H9 (cell line): Measurements from ENCODE around the gene NANOS2. TPM values are rescaled to one million over a fixed set of nuclear protein-coding genes. Genes with fewer than 3 reads are reported as not detected.
"Not testable (repeated sequence)": the region's sequence is repeated elsewhere in the genome, so short reads cannot be mapped to it uniquely, and the experiment has no call there.

Source experiments
- DNase-seq: peaks from one replicate; pipeline ENCODE4 v3.0.0-alpha.2; 2017
- H2AFZ ChIP-seq: one replicate; pipeline ENCODE4 v1.6.1; 2013; ENCODE audit warnings: mild to moderate bottlenecking, low read length, control low read depth, moderate library complexity
- H2AK5ac ChIP-seq: 2 replicates; pipeline ENCODE4 v1.6.1; 2013; ENCODE audit warnings: low read length, control low read depth, mixed read lengths; ENCODE audit not compliant: insufficient read length
- H2BK120ac ChIP-seq: one replicate; pipeline ENCODE4 v1.6.1; 2013; ENCODE audit warnings: low read depth, mild to moderate bottlenecking, low read length, control low read depth, inconsistent platforms; ENCODE audit not compliant: poor library complexity, severe bottlenecking
- H2BK12ac ChIP-seq: 2 replicates; pipeline ENCODE4 v1.6.1; 2013; ENCODE audit warnings: low read length, control low read depth, mixed read lengths, low read depth; ENCODE audit not compliant: insufficient read length
- H2BK15ac ChIP-seq: 2 replicates; pipeline ENCODE4 v1.6.1; 2013; ENCODE audit warnings: low read depth, low read length, control low read depth
- H2BK20ac ChIP-seq: one replicate; pipeline ENCODE4 v1.6.1; 2013; ENCODE audit warnings: low read depth, mild to moderate bottlenecking, low read length, control low read depth, inconsistent platforms; ENCODE audit not compliant: poor library complexity, severe bottlenecking
- H2BK5ac ChIP-seq: 2 replicates; pipeline ENCODE4 v1.6.1; 2013; ENCODE audit warnings: low read length, control low read depth, mixed read lengths; ENCODE audit not compliant: insufficient read length
- H3K14ac ChIP-seq: 2 replicates; pipeline ENCODE4 v1.6.1; 2013; ENCODE audit warnings: low read length, control low read depth; ENCODE audit not compliant: insufficient read depth
- H3K18ac ChIP-seq: 2 replicates; pipeline ENCODE4 v1.6.1; 2013; ENCODE audit warnings: low read depth, mild to moderate bottlenecking, mixed read lengths, low read length, control low read depth; ENCODE audit not compliant: insufficient read length
- H3K23ac ChIP-seq: 2 replicates; pipeline ENCODE4 v1.6.1; 2013; ENCODE audit warnings: low read length, control low read depth, mixed read lengths, low read depth; ENCODE audit not compliant: insufficient read length
- H3K23me2 ChIP-seq: 2 replicates; pipeline ENCODE4 v1.6.1; 2013; ENCODE audit warnings: low read depth, mild to moderate bottlenecking, mixed read lengths, low read length, control low read depth; ENCODE audit not compliant: insufficient read length, poor library complexity, severe bottlenecking
- H3K27ac ChIP-seq: 2 replicates; pipeline ENCODE4 v1.5.1; 2013; ENCODE audit warnings: low read length, control low read depth, mixed read lengths, low read depth; ENCODE audit not compliant: insufficient read length
- H3K27me3 ChIP-seq: 2 replicates; pipeline ENCODE4 v1.6.1; 2013; ENCODE audit warnings: low read length, control low read depth, inconsistent platforms; ENCODE audit not compliant: insufficient read depth
- H3K4ac ChIP-seq: 2 replicates; pipeline ENCODE4 v1.6.1; 2013; ENCODE audit warnings: low read depth, mild to moderate bottlenecking, control low read depth, inconsistent platforms, low read length, moderate library complexity
- H3K4me1 ChIP-seq: 2 replicates; pipeline ENCODE4 v1.6.1; 2013; ENCODE audit warnings: low read length, control low read depth, inconsistent platforms; ENCODE audit not compliant: insufficient read depth
- H3K4me2 ChIP-seq: 2 replicates; pipeline ENCODE4 v1.6.1; 2013; ENCODE audit warnings: low read length, control low read depth, mixed read lengths; ENCODE audit not compliant: insufficient read length, insufficient read depth
- H3K56ac ChIP-seq: 2 replicates; pipeline ENCODE4 v1.6.1; 2013; ENCODE audit warnings: low read depth, mild to moderate bottlenecking, mixed read lengths, low read length, control low read depth; ENCODE audit not compliant: insufficient read length
- H3K79me1 ChIP-seq: 2 replicates; pipeline ENCODE4 v1.6.1; 2013; ENCODE audit warnings: low read depth, mild to moderate bottlenecking, moderate library complexity, low read length, control low read depth, inconsistent platforms; ENCODE audit not compliant: insufficient read depth, poor library complexity, severe bottlenecking
- H3K79me2 ChIP-seq: 2 replicates; pipeline ENCODE4 v1.6.1; 2013; ENCODE audit warnings: low read length, control low read depth, inconsistent platforms; ENCODE audit not compliant: insufficient read depth
- H3K9ac ChIP-seq: 2 replicates; pipeline ENCODE4 v1.6.1; 2013; ENCODE audit warnings: low read length, control low read depth, mixed read lengths; ENCODE audit not compliant: insufficient read length; ENCODE audit errors: extremely low read depth
- H3K9me3 ChIP-seq: one replicate; pipeline ENCODE4 v1.6.1; 2013; ENCODE audit warnings: low read depth, low read length, inconsistent platforms; ENCODE audit not compliant: control insufficient read depth
- H3T11ph ChIP-seq: one replicate; pipeline ENCODE4 v1.6.1; 2013; ENCODE audit warnings: mild to moderate bottlenecking, low read length, control low read depth, inconsistent platforms
- H4K20me1 ChIP-seq: one replicate; pipeline ENCODE4 v1.6.1; 2013; ENCODE audit not compliant: control insufficient read depth, insufficient read length, insufficient read depth
- H4K5ac ChIP-seq: 2 replicates; pipeline ENCODE4 v1.6.1; 2013; ENCODE audit warnings: low read depth, mild to moderate bottlenecking, mixed read lengths, low read length, control low read depth; ENCODE audit not compliant: insufficient read length
- H4K8ac ChIP-seq: replicated peaks from 2 replicates; pipeline ENCODE4 v1.6.1; 2013; ENCODE audit warnings: low read length, control low read depth, mixed read lengths, low read depth; ENCODE audit not compliant: insufficient read length
- H4K91ac ChIP-seq: 2 replicates; pipeline ENCODE4 v1.6.1; 2013; ENCODE audit warnings: low read depth, mild to moderate bottlenecking, moderate library complexity, mixed read lengths, low read length, control low read depth; ENCODE audit not compliant: insufficient read length
- H3K27ac Mint-ChIP-seq, 3 experiments: 2 replicates in 2 of 3; 3 replicates in 1 of 3; pipeline ENCODE4 v1.8.0; 2020 to 2021; ENCODE audit warnings: mixed read lengths in 3 of 3, mild to moderate bottlenecking in 1 of 3, moderate library complexity in 1 of 3
- H3K27me3 Mint-ChIP-seq: 2 replicates; pipeline ENCODE4 v1.8.0; 2021; ENCODE audit warnings: low read depth, mild to moderate bottlenecking, moderate library complexity, mixed read lengths
- H3K36me3 Mint-ChIP-seq, 3 experiments: 2 replicates in 2 of 3; 3 replicates in 1 of 3; pipeline ENCODE4 v1.8.0; 2020 to 2021; ENCODE audit warnings: low read depth in 3 of 3, mixed read lengths in 3 of 3; ENCODE audit not compliant: insufficient read depth in 1 of 3
- H3K4me1 Mint-ChIP-seq, 2 experiments: 2 replicates each; pipeline ENCODE4 v1.8.0; 2020; ENCODE audit warnings: mixed read lengths in 2 of 2
- H3K4me3 Mint-ChIP-seq, 2 experiments: 2 replicates in 1 of 2; 3 replicates in 1 of 2; pipeline ENCODE4 v1.8.0; 2020 to 2021; ENCODE audit warnings: mild to moderate bottlenecking in 2 of 2, mixed read lengths in 2 of 2, moderate library complexity in 1 of 2
- H3K9me3 Mint-ChIP-seq, 2 experiments: 2 replicates in 1 of 2; 3 replicates in 1 of 2; pipeline ENCODE4 v1.8.0; 2020; ENCODE audit warnings: mild to moderate bottlenecking in 2 of 2, mixed read lengths in 2 of 2, moderate library complexity in 1 of 2
- WGBS: extraction: QIAGEN DNeasy Blood & Tissue Kit; methylation state at CpG from one replicate; pipeline ENCODE4 v1.1.7; 2013; ENCODE audit warnings: missing lambda C conversion rate, low lambda C conversion rate, mixed read lengths; ENCODE audit not compliant: insufficient read length; ENCODE audit errors: extremely low coverage; 5-methylcytosine and 5-hydroxymethylcytosine counted together
- total RNA-seq: library from RNA; stranded (reverse); gene quantifications from 2 replicates; pipeline ENCODE4 v1.2.1, GENCODE V29; 2021
- TF ChIP-seq, protein P1 (sequence below): fragments of 200-600 bp; sonication (generic); conservative IDR thresholded peaks from 3 replicates; pipeline ENCODE4 v1.8.0; 2021; ENCODE audit warnings: antibody characterized with exemption, mild to moderate bottlenecking

The NANOS2 gene
- total RNA-seq, 1 experiment from 2014 or later: not detected

DNA sequence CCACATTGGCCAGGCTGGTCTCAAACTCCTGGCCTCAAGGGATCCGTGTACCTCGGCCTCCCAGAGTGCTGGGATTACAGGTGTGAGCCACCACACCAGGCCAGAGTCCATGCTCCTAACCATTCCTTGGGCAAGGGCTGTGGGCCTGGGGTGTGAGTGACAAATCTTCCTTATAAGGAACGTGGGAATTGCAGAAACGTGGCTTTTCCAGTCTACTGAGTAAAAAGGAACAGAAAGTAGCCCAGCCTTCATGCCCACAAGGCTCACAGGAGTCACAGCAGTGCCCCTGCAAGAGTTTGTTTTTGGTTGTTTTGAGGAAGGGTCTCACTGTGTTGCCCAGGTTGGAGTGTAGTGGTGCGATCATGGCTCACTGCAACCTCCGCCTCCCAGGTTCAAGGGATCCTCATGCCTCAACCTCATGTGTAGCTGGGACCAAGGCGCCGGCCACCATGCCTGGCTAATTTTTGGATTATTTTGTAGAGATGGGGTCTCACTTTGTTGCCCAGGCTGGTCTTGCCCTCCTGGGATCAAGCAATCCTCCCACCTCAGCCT is 17.2 kb downstream of the NANOS2 start:
- Mint-ChIP-seq H3K27me3 (peaks cover 15% of the 10 kb centered on the region), H3K9me3 (no peaks in the 10 kb centered on the region), H3K36me3 (peaks cover 16 to 33% (median 29%) of the 10 kb centered on the region in 3 experiments), H3K4me3 (no peak overlapping the region), H3K4me1 (peaks cover 11 to 12% of the 10 kb centered on the region in 2 experiments; a peak in 3 of 4 replicates), H3K27ac (no peak overlapping the region)
- Histone ChIP-seq H3K79me1 (no peaks in the 10 kb centered on the region), H3K23me2 (peaks cover 9% of the 10 kb centered on the region), H3K27ac (no peak overlapping the region), H3K79me2 (no peaks in the 10 kb centered on the region), H3K9me3 (no peaks in the 10 kb centered on the region), H3K23ac (no peak overlapping the region), H3K14ac (no peak overlapping the region), H2BK12ac (no peak overlapping the region), H3T11ph (no peak overlapping the region), H4K20me1 (no peaks in the 10 kb centered on the region), H2AFZ (no peak overlapping the region), H2BK120ac (no peak overlapping the region), H3K4me1 (no peaks in the 10 kb centered on the region), H3K4ac (no peak overlapping the region), H3K56ac (no peak overlapping the region), H4K5ac (no peak overlapping the region), H2BK5ac (no peak overlapping the region), H2BK15ac (no peak overlapping the region), H3K18ac (no peak overlapping the region), H3K4me2 (no peak overlapping the region), H2BK20ac (no peak overlapping the region), H4K91ac (no peak overlapping the region), H3K27me3 (peaks cover 4% of the 10 kb centered on the region; the same call in 1 of the 2 replicates), H2AK5ac (no peak overlapping the region), H3K9ac (no peak overlapping the region), H4K8ac (no peak overlapping the region)
- TF ChIP-seq, protein P1, sequence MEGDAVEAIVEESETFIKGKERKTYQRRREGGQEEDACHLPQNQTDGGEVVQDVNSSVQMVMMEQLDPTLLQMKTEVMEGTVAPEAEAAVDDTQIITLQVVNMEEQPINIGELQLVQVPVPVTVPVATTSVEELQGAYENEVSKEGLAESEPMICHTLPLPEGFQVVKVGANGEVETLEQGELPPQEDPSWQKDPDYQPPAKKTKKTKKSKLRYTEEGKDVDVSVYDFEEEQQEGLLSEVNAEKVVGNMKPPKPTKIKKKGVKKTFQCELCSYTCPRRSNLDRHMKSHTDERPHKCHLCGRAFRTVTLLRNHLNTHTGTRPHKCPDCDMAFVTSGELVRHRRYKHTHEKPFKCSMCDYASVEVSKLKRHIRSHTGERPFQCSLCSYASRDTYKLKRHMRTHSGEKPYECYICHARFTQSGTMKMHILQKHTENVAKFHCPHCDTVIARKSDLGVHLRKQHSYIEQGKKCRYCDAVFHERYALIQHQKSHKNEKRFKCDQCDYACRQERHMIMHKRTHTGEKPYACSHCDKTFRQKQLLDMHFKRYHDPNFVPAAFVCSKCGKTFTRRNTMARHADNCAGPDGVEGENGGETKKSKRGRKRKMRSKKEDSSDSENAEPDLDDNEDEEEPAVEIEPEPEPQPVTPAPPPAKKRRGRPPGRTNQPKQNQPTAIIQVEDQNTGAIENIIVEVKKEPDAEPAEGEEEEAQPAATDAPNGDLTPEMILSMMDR: no peak
- no peak for DNase-seq
- WGBS: no CpG with 5 or more reads among the region's 8 CpGs

DNA sequence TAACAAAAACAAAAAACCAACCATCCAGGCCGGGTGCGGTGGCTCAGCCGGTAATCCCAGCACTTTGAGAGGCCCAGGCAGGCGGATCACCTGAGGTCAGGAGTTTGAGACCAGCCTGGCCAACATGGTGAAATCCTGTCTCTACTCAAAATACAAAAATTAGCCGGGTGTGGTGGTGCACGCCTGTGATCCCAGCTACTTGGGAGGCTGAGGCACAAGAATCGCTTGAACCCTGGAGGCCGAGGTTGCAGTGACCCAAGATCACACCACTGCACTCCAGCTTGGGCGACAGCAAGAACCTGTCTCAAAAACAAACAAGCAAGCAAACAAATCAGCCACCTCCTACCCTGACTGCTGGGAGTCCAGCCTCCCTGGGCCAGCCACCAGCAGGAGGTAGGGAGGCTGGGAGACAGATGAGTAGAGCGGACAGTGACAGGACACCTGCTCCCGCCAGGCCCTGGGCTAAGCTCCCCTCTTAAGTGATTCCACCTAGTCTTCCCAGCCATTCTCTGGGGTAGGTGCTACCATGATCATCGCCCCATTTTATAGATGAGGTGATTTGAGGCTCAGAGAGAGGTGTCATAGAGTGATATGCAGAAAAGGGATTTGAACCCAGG is 18.5 kb downstream of the NANOS2 start:
- not testable (repeated sequence) for H3K23me2 ChIP-seq, H3T11ph ChIP-seq, H2BK5ac ChIP-seq, H3K23ac ChIP-seq, H3K27me3 ChIP-seq, H4K5ac ChIP-seq, H3K9me3 Mint-ChIP-seq, H2BK120ac ChIP-seq, H4K8ac ChIP-seq, H3K14ac ChIP-seq, H3K18ac ChIP-seq, H3K27ac Mint-ChIP-seq, H2BK12ac ChIP-seq, H3K79me1 ChIP-seq, H3K27ac ChIP-seq, H3K27me3 Mint-ChIP-seq, H3K9me3 ChIP-seq, H3K4ac ChIP-seq, H3K4me2 ChIP-seq, H3K56ac ChIP-seq, H3K79me2 ChIP-seq, H3K9ac ChIP-seq, H4K91ac ChIP-seq, H4K20me1 ChIP-seq, DNase-seq, H3K4me3 Mint-ChIP-seq, H2BK20ac ChIP-seq, H2BK15ac ChIP-seq, H3K4me1 ChIP-seq, H2AK5ac ChIP-seq, H2AFZ ChIP-seq
- H3K36me3 Mint-ChIP-seq: peaks cover 16 to 33% (median 29%) of the 10 kb centered on the region in 3 experiments
- no CpG with 5 or more reads among the region's 12 CpGs for WGBS
- peaks cover 11 to 12% of the 10 kb centered on the region in 2 experiments; a peak in 3 of 4 replicates for H3K4me1 Mint-ChIP-seq
